ENCODE measurements around the gene ARMC2. TPM values are rescaled to one million over a fixed set of nuclear protein-coding genes. Genes with fewer than 3 reads are reported as not detected.

Gene ARMC2
- total RNA-seq, 3 donors from 2014 or later, result 4.3 to 7.9 (median 7.2) TPM

- no peak overlapping the region for H3K27ac ChIP-seq
- intact Hi-C loops (cut with DNase I; ENCODE audit: low total_unique reads), result no loop called here
- no peak overlapping the region for H3K4me3 ChIP-seq
- no peaks in the 10 kb centered on the region for H3K9me3 ChIP-seq
- H3K36me3 ChIP-seq, result no peaks in the 10 kb centered on the region
- H3K27me3 ChIP-seq, result no peaks in the 10 kb centered on the region
- TF ChIP-seq POLR2A (IDR thresholded peaks at IDR 0.05) (no peak), POLR2AphosphoS5 (IDR thresholded peaks at IDR 0.05) (no peak), CTCF (IDR thresholded peaks at IDR 0.05) (no peak)
- no peaks in the 10 kb centered on the region for H3K4me1 ChIP-seq
- no peak for DNase-seq (ENCODE audit: low spot score in 2 of 2)
Measured at GRCh38 chr6:108955329-108955949, 107.2 kb downstream of the ARMC2 start.

GRCh38 chr6:108957221-108957620 lies 109.0 kb downstream of the ARMC2 start:
- intact Hi-C loops (cut with DNase I; ENCODE audit: low total_unique reads), result no loop called here

GRCh38 chr6:108958900-108959770 lies 110.9 kb downstream of the ARMC2 start:
- Histone ChIP-seq H3K4me1 (no peaks in the 10 kb centered on the region), H3K27me3 (no peaks in the 10 kb centered on the region), H3K27ac (no peak overlapping the region), H3K36me3 (no peaks in the 10 kb centered on the region), H3K9me3 (no peaks in the 10 kb centered on the region), H3K4me3 (no peak overlapping the region)
- no peak for TF ChIP-seq POLR2AphosphoS5 (IDR thresholded peaks at IDR 0.05)
- TF ChIP-seq CTCF (IDR thresholded peaks at IDR 0.05), result no peak
- no peak for TF ChIP-seq POLR2A (IDR thresholded peaks at IDR 0.05)
- intact Hi-C loops (cut with DNase I; ENCODE audit: low total_unique reads), result no loop called here
- DNase-seq (ENCODE audit: low spot score in 2 of 2), result no peak

More at GRCh38 chr6:108957221-108957620, 109.0 kb downstream of the ARMC2 start:
- DNase-seq (ENCODE audit: low spot score in 2 of 2), result no peak
- Histone ChIP-seq H3K36me3 (no peaks in the 10 kb centered on the region), H3K27me3 (no peaks in the 10 kb centered on the region), H3K4me3 (no peak overlapping the region), H3K9me3 (no peaks in the 10 kb centered on the region), H3K27ac (no peak overlapping the region), H3K4me1 (no peaks in the 10 kb centered on the region)
- TF ChIP-seq POLR2AphosphoS5 (IDR thresholded peaks at IDR 0.05) (no peak), POLR2A (IDR thresholded peaks at IDR 0.05) (no peak), CTCF (IDR thresholded peaks at IDR 0.05) (no peak)

GRCh38 chr6:108959972-108960582 lies 111.9 kb downstream of the ARMC2 start:
- H3K4me3 ChIP-seq, result no peak overlapping the region
- H3K4me1 ChIP-seq, result no peaks in the 10 kb centered on the region
- TF ChIP-seq POLR2A (IDR thresholded peaks at IDR 0.05) (no peak), POLR2AphosphoS5 (IDR thresholded peaks at IDR 0.05) (no peak), CTCF (IDR thresholded peaks at IDR 0.05) (no peak)
- intact Hi-C loops (cut with DNase I; ENCODE audit: low total_unique reads), result no loop called here
- no peak overlapping the region for H3K27ac ChIP-seq
- H3K27me3 ChIP-seq, result no peaks in the 10 kb centered on the region
- H3K9me3 ChIP-seq, result no peaks in the 10 kb centered on the region
- DNase-seq (ENCODE audit: low spot score in 2 of 2), result no peak
- no peaks in the 10 kb centered on the region for H3K36me3 ChIP-seq

GRCh38 chr6:108960601-108961000 lies 112.4 kb downstream of the ARMC2 start:
- H3K9me3 ChIP-seq, result no peaks in the 10 kb centered on the region
- intact Hi-C loops (cut with DNase I; ENCODE audit: low total_unique reads), result no loop called here
- H3K27ac ChIP-seq, result no peak overlapping the region
- H3K4me3 ChIP-seq, result no peak overlapping the region
- no peaks in the 10 kb centered on the region for H3K36me3 ChIP-seq
- no peak for TF ChIP-seq CTCF (IDR thresholded peaks at IDR 0.05)
- TF ChIP-seq POLR2AphosphoS5 (IDR thresholded peaks at IDR 0.05), result no peak
- TF ChIP-seq POLR2A (IDR thresholded peaks at IDR 0.05), result no peak
- DNase-seq (ENCODE audit: low spot score in 2 of 2), result no peak
- no peaks in the 10 kb centered on the region for H3K27me3 ChIP-seq
- no peaks in the 10 kb centered on the region for H3K4me1 ChIP-seq
